OCI-LY7 (cell line): ENCODE results near the gene PLEKHH1.

Experiments
- CTCF ChIP-seq: fragments of 200-600 bp; sonication (generic); conservative IDR thresholded peaks from 2 replicates; pipeline ENCODE4 v1.5.1; 2014; ENCODE audit warnings: mild to moderate bottlenecking, antibody characterized with exemption, low read length, moderate library complexity, mixed read lengths
- EZH2phosphoT487 ChIP-seq: fragments of 200-600 bp; sonication (generic); IDR thresholded peaks from 2 replicates; pipeline ENCODE4 v1.6.1; 2018; ENCODE audit warnings: low read depth, borderline replicate concordance, mild to moderate bottlenecking, mixed run types, antibody characterized with exemption, low read length, moderate library complexity, mixed read lengths

- no peak for TF ChIP-seq CTCF
- TF ChIP-seq EZH2phosphoT487, result no peak
Observed at GRCh38 chr14:67536087-67536486, 3.0 kb downstream of the PLEKHH1 start.
